HepG2 (cell line): ENCODE data around the gene TMEM79.

Experiments
- CTCF ChIP-seq: sonication (generic); formaldehyde crosslinking; IDR thresholded peaks from 2 replicates; pipeline ENCODE4 v1.5.0; 2020; ENCODE audit warnings: mild to moderate bottlenecking, missing genetic modification reagents, moderate library complexity
- GTF2F1 ChIP-seq: fragments of 150-350 bp; IDR thresholded peaks from 2 replicates; pipeline ENCODE4 v1.6.1; 2014; ENCODE audit warnings: low read length
- MAX ChIP-seq: IDR thresholded peaks from 2 replicates; pipeline ENCODE4 v1.6.1; 2012; ENCODE audit warnings: inconsistent platforms
- MAZ ChIP-seq, 2 experiments: sonication (generic) in 1 of 2; formaldehyde crosslinking in 1 of 2; IDR thresholded peaks; 2 replicates each; pipeline versions ENCODE4 v1.5.0 to v1.6.1; 2012 to 2020; ENCODE audit warnings: low read depth in 2 of 2, mild to moderate bottlenecking in 2 of 2, borderline replicate concordance in 1 of 2, improper control_type of control experiment in 1 of 2, low read length in 1 of 2, missing genetic modification reagents in 1 of 2, moderate library complexity in 1 of 2
- PATZ1 ChIP-seq: sonication (generic); formaldehyde crosslinking; IDR thresholded peaks from 2 replicates; pipeline ENCODE4 v1.4.0; 2020; ENCODE audit warnings: missing genetic modification reagents
- STAG1 ChIP-seq: sonication (generic); formaldehyde crosslinking; IDR thresholded peaks from 2 replicates; pipeline ENCODE4 v1.4.0; 2020; ENCODE audit warnings: missing genetic modification reagents
- ZBTB21 ChIP-seq: sonication (generic); formaldehyde crosslinking; IDR thresholded peaks from 2 replicates; pipeline ENCODE4 v1.4.0; 2020; ENCODE audit warnings: missing genetic modification reagents
- ZBTB7A ChIP-seq: sonication (generic); formaldehyde crosslinking; IDR thresholded peaks from 2 replicates; pipeline ENCODE4 v1.8.0; 2022; ENCODE audit warnings: mild to moderate bottlenecking, missing genetic modification reagents

- no peak for TF ChIP-seq STAG1
- TF ChIP-seq MAZ (IDR thresholded peaks at IDR 0.05; ENCODE audit: borderline replicate concordance, low read depth, low read length) = no peak
- no peak for TF ChIP-seq MAZ (CRISPR knock-in tag; IDR thresholded peaks at IDR 0.05; ENCODE audit: low read depth)
- TF ChIP-seq ZBTB21 (CRISPR knock-in tag) = no peak
- TF ChIP-seq GTF2F1 = no peak
- TF ChIP-seq ZBTB7A (CRISPR knock-in tag) = no peak
- no peak for TF ChIP-seq PATZ1 (CRISPR knock-in tag)
- TF ChIP-seq MAX = no peak
- no peak for TF ChIP-seq CTCF
Observed at GRCh38 chr1:156257711-156258110, 26.4 kb upstream of the TMEM79 start.
